Measurements from ENCODE around the gene CBFB.

The CBFB gene

DNA sequence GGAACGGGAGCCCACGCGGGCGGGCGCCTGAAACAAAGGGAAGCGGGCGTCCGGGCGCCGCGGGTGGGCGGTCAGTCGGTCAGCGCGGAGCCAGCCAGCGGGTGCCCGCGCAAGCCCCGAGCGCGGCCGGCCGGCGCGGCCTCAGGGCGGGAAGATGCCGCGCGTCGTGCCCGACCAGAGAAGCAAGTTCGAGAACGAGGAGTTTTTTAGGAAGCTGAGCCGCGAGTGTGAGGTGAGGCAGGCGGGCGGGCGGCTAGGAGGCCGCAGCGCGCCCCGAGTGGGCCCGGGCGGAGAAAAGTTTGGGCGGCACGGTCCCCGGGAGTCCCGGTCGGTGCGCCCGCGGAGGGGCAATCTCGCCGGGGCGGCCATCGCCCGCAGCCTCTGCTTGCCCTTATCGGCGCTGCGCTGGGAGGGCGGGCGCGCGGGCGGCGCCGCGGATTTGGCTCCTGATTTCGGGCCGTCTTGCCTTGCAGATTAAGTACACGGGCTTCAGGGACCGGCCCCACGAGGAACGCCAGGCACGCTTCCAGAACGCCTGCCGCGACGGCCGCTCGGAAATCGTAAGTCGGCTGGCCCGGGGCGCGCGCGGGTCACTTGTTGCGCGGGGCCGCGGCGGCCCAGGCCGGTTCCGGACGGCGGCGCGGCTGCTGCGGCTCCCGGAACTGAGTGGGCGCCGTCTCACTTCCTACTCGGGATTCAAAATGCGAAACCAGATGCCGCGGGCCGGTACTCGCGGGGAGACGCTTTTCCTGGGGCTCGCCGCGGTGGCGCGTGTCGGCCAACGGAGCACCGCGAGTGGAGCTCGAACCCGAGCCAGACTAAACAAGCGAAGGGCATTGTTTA is 526 bp downstream of the CBFB start:
- peak; percentile 73 for DNase-seq (ENCODE audit: low read depth)
- TF ChIP-seq, protein P1, sequence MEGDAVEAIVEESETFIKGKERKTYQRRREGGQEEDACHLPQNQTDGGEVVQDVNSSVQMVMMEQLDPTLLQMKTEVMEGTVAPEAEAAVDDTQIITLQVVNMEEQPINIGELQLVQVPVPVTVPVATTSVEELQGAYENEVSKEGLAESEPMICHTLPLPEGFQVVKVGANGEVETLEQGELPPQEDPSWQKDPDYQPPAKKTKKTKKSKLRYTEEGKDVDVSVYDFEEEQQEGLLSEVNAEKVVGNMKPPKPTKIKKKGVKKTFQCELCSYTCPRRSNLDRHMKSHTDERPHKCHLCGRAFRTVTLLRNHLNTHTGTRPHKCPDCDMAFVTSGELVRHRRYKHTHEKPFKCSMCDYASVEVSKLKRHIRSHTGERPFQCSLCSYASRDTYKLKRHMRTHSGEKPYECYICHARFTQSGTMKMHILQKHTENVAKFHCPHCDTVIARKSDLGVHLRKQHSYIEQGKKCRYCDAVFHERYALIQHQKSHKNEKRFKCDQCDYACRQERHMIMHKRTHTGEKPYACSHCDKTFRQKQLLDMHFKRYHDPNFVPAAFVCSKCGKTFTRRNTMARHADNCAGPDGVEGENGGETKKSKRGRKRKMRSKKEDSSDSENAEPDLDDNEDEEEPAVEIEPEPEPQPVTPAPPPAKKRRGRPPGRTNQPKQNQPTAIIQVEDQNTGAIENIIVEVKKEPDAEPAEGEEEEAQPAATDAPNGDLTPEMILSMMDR (IDR thresholded peaks at IDR 0.05; ENCODE audit: insufficient read depth, low read depth, low read length, missing control alignments), result no peak
- H3K4me3 ChIP-seq (ENCODE audit: low read depth, low read length), result peak overlapping the region; percentile 77

DNA sequence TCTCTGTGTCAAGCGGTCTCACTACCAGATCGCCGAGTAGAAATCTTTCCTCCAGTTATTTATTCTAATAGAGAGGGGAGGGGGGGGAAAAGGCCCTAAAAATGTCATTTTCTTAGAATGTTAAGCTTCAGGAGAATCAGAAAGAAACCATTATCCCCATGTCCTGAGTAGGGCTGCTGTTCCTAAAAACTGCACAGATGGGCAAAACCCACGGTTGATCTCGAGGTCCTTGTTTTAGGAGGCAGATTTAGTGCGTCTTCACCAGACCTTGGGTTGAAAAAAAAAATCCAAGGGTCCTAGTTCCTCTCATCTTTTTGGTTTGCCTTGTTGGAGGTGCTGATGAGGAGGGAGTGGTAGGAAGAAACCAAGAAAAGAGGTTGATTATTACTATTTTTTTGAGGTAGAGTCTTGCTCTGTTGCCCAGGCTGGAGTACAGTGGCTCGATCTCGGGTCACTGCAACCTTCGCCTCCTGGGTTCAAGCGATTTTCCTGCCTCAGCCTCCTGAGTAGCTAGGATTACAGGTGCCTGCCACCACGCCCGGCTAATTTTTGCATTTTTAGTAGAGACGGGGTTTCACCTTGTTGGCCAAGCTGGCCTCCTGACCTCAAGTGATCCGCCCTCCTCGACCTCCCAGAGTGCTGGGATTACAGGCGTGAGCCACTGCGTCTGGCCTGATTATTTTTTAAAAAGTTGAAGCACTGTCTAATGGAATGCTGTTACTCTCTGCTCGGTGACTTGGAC is 1.4 kb downstream of the CBFB start:
- peak overlapping the region; percentile 77 for H3K4me3 ChIP-seq (ENCODE audit: low read depth, low read length)
- TF ChIP-seq, protein P1 (IDR thresholded peaks at IDR 0.05; ENCODE audit: insufficient read depth, low read depth, low read length, missing control alignments), result no peak
- DNase-seq (ENCODE audit: low read depth), result no peak

DNA sequence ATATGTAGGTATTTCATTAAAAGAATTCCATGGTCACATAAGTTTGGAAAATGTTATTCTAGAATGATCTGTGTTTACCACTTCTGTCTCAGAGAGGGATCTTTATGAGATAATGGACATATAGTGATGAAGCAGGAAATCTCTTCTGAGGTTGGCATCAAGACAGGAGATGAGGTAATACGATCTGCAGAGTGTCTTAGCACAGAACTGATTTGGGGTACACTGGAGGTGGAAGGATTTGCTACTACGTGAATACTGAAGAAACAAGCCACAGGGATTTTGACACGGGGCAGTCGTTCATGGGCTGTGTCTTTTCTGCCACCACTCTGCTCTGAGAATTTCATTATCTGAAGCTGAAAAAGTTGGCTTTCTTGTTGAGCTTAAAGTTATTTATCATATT is 5.5 kb downstream of the CBFB start:
- H3K4me3 ChIP-seq (ENCODE audit: low read depth, low read length), result no peak overlapping the region
- no peak for DNase-seq (ENCODE audit: low read depth)
- TF ChIP-seq, protein P1 (IDR thresholded peaks at IDR 0.05; ENCODE audit: insufficient read depth, low read depth, low read length, missing control alignments), result no peak

DNA sequence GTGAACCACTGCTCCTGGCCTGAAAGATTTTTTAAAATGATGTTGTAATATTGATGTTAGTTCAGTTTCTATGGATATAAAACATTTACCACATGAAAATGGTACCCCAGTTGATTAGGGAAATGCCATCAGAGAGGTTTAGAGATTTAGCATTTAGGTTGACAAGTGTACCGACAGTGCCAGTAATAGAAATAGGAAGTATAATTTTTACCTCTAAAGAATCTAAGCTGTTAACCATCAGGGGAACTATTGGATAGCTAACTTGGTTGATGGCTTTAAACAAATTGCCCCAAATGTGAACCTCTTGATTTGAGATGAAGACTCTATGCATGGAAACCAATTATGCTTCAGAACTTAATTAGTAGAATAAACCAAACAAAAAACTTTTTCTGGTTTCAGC is 6.4 kb downstream of the CBFB start:
- no peak for DNase-seq (ENCODE audit: low read depth)
- no peak overlapping the region for H3K4me3 ChIP-seq (ENCODE audit: low read depth, low read length)
- TF ChIP-seq, protein P1 (IDR thresholded peaks at IDR 0.05; ENCODE audit: insufficient read depth, low read depth, low read length, missing control alignments), result no peak

DNA sequence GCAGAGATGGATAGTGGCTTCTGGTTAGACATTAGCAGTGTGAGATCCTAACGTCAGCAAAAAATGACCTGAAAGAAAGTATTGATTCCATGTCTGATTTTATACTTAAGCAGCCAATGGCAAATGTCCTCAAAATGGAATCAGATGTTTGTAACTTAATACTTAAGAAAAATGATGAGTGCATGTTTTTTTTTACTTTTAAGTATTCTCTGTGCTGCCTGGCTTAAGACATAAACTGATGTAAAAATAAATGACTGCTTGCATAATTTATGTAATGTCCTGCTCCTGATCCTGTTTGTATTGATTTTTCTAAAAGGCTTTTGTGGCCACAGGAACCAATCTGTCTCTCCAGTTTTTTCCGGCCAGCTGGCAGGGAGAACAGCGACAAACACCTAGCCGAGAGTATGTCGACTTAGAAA is 7.4 kb downstream of the CBFB start:
- no peak overlapping the region for H3K4me3 ChIP-seq (ENCODE audit: low read depth, low read length)
- no peak for DNase-seq (ENCODE audit: low read depth)
- TF ChIP-seq, protein P1 (IDR thresholded peaks at IDR 0.05; ENCODE audit: insufficient read depth, low read depth, low read length, missing control alignments), result no peak

DNA sequence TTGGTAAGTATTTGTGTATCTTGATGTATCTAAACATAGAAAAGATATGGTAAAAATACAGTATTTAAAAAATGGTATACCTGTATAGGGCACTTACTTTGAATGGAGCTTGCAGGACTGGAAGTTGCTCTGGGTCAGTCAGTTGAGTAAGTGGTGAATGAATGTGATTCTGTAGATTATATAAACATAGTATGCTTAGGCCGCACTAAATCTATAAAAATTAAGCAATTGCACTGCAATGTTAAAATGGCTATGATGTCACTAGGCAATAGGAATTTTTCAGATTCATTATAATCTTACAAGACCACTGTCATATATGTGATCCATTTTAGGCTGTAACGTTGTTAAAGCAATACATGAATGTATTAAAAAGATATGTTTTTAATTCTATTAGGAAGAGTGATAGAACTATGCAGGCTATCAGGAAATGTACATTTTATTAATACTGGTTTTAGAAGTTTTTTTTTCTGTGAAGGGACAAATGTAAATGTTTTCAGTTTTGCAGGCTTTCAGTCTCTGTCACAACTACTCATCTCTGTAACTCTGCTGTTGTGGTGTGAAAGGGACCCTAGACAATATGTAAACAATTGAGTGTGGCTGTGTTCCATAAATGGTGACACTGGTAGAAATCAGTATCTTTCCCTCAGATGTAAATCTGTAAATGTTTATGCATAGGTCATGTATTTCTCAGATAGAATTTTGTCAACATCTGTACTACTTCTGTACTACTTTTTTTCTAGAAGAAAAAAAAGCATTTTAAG is 10.5 kb downstream of the CBFB start:
- DNase-seq (ENCODE audit: low read depth), result peak; percentile 41
- no peak overlapping the region for H3K4me3 ChIP-seq (ENCODE audit: low read depth, low read length)
- TF ChIP-seq, protein P1 (IDR thresholded peaks at IDR 0.05; ENCODE audit: insufficient read depth, low read depth, low read length, missing control alignments), result no peak

Data from GM12865 (cell line).